ENCODE measurements around the gene PDE4D. TPM values are rescaled to one million over a fixed set of nuclear protein-coding genes. Genes with fewer than 3 reads are reported as not detected.
A peak's percentile ranks its signal among the peaks of the same experiment; 100 is the strongest.

Gene PDE4D
- total and polyA plus RNA-seq, 2 of the 4 experiments (the other 2 are of a cell fraction): 1.4 to 7.9 TPM

DNA sequence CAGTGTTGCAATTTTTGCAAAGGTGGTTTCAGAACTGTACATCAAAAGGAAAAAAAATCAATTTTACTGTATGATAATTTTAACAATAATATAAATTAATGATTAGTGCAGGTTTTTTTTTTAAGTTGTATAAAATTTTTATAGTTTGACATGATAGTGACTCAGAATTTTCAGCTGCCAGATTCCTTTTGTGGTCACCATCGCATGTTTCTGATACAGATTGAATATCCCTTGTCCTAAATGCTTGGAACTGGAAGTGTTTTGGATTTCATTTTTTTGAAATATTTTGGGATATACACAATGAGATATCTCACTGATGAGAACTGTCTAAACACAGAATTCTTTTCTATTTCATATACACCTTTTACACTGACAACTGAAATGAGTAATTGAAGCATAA, 949.3 kb downstream of the PDE4D start:
- Histone ChIP-seq H2BK5ac (ENCODE audit: low read depth, low read length, poor library complexity, severe bottlenecking) (no peak overlapping the region), H3K4ac (ENCODE audit: low read depth, low read length) (no peak overlapping the region), H2AK5ac (ENCODE audit: low read depth, low read length) (no peak overlapping the region), H4K5ac (ENCODE audit: low read depth, low read length) (no peak overlapping the region), H2BK20ac (ENCODE audit: low read depth, low read length) (no peak overlapping the region), H3K9me3 (ENCODE audit: control insufficient read depth, insufficient read depth, low read length) (no peaks in the 10 kb centered on the region), H2BK15ac (ENCODE audit: low read depth, low read length) (no peak overlapping the region), H3K4me1 (ENCODE audit: control insufficient read depth, insufficient read depth, low read length) (no peaks in the 10 kb centered on the region), H3K36me3 (ENCODE audit: control insufficient read depth, insufficient read depth, low read length) (no peaks in the 10 kb centered on the region), H3K79me1 (ENCODE audit: low read depth in 1 of 2, low read length in 2 of 2) (no peaks in the 10 kb centered on the region), H2AK9ac (replicated peaks; ENCODE audit: low read depth, low read length, poor library complexity) (no peak overlapping the region), H3K9me1 (ENCODE audit: insufficient read depth, low read length) (no peaks in the 10 kb centered on the region), H3K4me3 (ENCODE audit: insufficient read depth, low read depth, low read length) (no peak overlapping the region), H2AFZ (replicated peaks; ENCODE audit: low read length, poor library complexity) (no peak overlapping the region), H3K9ac (ENCODE audit: low read depth, low read length) (no peak overlapping the region), H3K56ac (ENCODE audit: extremely low read depth, insufficient read depth, low read length) (no peak overlapping the region), H4K91ac (ENCODE audit: insufficient read depth, low read depth, low read length) (no peak overlapping the region), H4K8ac (ENCODE audit: low read depth in 2 of 2, low read length in 2 of 2) (no peak overlapping the region), H3K23ac (ENCODE audit: low read depth, low read length) (no peak overlapping the region), H4K20me1 (ENCODE audit: insufficient read depth, low read length) (no peaks in the 10 kb centered on the region), H3K14ac (replicated peaks; ENCODE audit: low read depth, low read length) (no peak overlapping the region), H3K27ac (ENCODE audit: insufficient read depth, low read length) (no peak overlapping the region), H2BK120ac (ENCODE audit: low read depth, low read length) (no peak overlapping the region), H3K18ac (ENCODE audit: low read depth, low read length) (no peak overlapping the region), H3K4me2 (ENCODE audit: low read depth, low read length) (no peak overlapping the region), H3K27me3 (ENCODE audit: control insufficient read depth, insufficient read depth, low read length) (no peaks in the 10 kb centered on the region; the same call in 1 of the 2 replicates)
- ChIA-PET POLR2A (ENCODE audit: unreplicated experiment) (no interaction called here), CTCF (interaction anchor here (0.6 kb wide), 1 partner anchor 238 kb away, joined by 3 read pairs; no protein-coding TSS in a partner anchor)
- intact Hi-C loops (cut with micrococcal nuclease): no loop called here
- ATAC-seq (ENCODE audit: low read depth) (0 out of 2 replicates have a peak, but pooled peaks have one; percentile 24), DNase-seq (peak; percentile 45)
- BruUV-seq (replicated peaks): no TSS peak
- dilution Hi-C loops (cut with HindIII; ENCODE audit: low sequenced_read_pairs, unreplicated experiment): no loop called here
- in situ Hi-C loops (cut with MboI; ENCODE audit: low sequenced_read_pairs): no loop called here
- WGBS, 2 experiments (ENCODE audit: extremely low coverage in 2 of 2, insufficient read length in 1 of 2): no CpG with 5 or more reads among the region's 1 CpG
- TF ChIP-seq NFE2L2 (IDR thresholded peaks at IDR 0.05; ENCODE audit: low read depth, low read length) (no peak), RAD21 (IDR thresholded peaks at IDR 0.05; ENCODE audit: low read length) (no peak)

All from IMR-90 (cell line).